ENCODE data around the gene PREB.

The PREB gene

DNA sequence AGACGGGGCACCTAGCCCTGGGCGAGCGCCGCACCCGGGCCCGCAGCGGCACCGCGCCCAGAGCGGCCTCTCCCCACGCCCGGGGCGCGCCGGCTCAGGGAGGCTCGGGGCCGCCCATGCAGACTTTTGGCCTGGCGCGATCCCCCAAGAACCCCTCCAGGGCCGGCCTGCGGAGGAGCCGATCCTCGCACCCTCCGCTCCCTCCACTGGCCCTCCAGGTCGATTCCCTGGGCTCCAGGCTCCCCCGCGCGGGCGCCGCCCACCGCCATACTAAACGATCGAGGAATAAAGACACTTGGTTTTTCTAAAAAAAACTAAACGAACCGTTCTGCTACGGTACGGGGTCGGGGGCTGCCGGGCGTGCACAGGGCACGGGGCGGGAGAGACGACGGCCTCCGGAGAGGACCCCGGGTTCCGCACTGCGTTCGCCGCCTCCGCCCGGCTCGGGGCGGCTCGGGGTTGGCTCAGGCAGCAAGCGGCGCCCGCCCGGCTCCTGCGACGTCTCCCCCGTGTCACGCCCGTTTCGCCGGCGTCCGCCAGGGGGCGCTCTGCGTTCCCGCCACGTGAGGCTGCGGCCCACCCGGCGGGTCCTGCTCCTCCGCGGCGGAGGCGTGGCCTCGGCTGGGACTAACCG is 48.2 kb downstream of the PREB start:
- TF ChIP-seq, protein P1, sequence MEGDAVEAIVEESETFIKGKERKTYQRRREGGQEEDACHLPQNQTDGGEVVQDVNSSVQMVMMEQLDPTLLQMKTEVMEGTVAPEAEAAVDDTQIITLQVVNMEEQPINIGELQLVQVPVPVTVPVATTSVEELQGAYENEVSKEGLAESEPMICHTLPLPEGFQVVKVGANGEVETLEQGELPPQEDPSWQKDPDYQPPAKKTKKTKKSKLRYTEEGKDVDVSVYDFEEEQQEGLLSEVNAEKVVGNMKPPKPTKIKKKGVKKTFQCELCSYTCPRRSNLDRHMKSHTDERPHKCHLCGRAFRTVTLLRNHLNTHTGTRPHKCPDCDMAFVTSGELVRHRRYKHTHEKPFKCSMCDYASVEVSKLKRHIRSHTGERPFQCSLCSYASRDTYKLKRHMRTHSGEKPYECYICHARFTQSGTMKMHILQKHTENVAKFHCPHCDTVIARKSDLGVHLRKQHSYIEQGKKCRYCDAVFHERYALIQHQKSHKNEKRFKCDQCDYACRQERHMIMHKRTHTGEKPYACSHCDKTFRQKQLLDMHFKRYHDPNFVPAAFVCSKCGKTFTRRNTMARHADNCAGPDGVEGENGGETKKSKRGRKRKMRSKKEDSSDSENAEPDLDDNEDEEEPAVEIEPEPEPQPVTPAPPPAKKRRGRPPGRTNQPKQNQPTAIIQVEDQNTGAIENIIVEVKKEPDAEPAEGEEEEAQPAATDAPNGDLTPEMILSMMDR (IDR thresholded peaks at IDR 0.05; ENCODE audit: low read depth, low read length) = peak; percentile 38
- peak; percentile 88 to 95 for DNase-seq (ENCODE audit: low read depth in 2 of 2)
- H3K4me3 ChIP-seq (replicated peaks in 1 of 2; ENCODE audit: low read depth in 2 of 2, low read length in 2 of 2) = peak overlapping the region; percentile 38 to 54

DNA sequence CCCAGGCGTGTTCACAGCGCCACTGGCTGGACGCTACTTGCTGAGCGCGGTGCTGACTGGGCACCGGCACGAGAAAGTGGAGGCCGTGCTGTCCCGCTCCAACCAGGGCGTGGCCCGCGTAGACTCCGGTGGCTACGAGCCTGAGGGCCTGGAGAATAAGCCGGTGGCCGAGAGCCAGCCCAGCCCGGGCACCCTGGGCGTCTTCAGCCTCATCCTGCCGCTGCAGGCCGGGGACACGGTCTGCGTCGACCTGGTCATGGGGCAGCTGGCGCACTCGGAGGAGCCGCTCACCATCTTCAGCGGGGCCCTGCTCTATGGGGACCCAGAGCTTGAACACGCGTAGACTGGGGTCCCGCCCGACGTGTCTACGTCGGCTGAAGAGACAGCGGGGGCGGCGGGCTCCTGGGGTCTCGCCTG is 48.8 kb downstream of the PREB start:
- peak; percentile 70 to 75 for DNase-seq (ENCODE audit: low read depth in 2 of 2)
- TF ChIP-seq, protein P1 (IDR thresholded peaks at IDR 0.05; ENCODE audit: low read depth, low read length) = peak; percentile 47
- peak overlapping the region; percentile 37 to 54 for H3K4me3 ChIP-seq (replicated peaks in 1 of 2; ENCODE audit: low read depth in 2 of 2, low read length in 2 of 2)

DNA sequence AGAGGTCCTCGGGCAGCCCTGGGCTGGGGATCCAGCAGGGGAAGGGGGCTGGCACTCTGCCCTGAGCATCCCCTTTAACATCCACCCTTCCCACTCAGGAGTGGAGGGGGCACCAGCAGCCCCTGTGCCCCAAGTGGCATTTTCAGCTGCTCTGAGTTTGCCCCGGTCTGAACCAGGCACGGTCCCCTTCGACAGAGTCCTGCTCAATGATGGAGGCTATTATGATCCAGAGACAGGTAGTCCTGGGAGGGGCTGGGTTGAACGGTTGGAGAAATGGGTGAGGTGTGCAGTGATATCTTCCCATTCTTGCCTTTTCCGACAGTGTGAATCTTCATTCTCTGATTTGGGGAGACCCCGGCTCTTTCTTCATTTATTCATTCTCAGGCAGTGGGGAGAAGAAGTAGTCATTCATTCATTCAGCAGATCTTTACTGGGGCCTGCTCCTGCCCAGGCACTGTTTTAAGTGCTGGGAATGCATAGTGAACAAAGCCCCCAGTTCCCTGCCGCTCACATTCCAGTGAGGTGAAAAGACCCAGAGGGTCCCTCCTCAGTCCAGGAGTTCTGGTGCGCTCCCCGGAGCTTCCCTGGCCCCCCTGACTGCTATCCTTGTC is 49.3 kb downstream of the PREB start:
- TF ChIP-seq, protein P1 (IDR thresholded peaks at IDR 0.05; ENCODE audit: low read depth, low read length) = no peak
- DNase-seq (ENCODE audit: low read depth in 2 of 2) = no peak
- H3K4me3 ChIP-seq (replicated peaks in 1 of 2; ENCODE audit: low read depth in 2 of 2, low read length in 2 of 2) = peak overlapping the region; percentile 37 to 54

DNA sequence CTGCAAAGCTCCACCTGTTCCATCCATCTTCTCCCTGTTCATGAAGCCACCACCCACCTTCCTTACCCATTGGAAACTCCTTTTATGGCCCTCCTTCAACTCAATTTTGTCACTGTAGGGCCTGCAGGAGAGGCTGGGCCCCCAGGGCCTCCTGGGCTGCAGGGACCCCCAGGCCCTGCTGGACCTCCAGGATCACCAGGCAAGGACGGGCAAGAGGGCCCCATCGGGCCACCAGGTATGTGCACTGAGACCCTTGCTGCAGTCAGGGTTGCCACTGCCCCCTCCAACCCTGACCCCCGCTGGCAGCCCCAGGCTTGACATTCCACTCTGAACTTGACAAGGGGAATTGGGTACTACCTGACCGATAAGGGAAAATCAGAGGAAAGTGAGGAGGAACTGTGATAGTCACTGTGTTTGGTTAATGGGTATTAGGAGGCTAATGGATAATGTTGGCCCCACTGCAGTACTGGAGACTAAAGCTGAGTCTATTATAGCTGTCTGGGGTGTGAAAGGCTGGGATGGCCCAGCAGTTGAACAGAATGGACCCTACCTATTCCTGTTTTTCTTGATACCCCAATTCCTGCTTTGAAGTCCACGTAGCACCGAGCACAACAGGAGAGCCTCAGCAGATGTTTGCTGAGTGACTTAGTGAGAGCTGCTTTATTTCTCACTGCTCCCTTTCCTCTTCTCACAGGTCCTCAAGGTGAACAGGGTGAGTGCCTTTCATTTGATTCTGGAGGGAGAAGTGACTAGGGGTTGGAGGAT is 50.0 kb downstream of the PREB start:
- no peak for DNase-seq (ENCODE audit: low read depth in 2 of 2)
- H3K4me3 ChIP-seq (replicated peaks in 1 of 2; ENCODE audit: low read depth in 2 of 2, low read length in 2 of 2) = no peak overlapping the region
- TF ChIP-seq, protein P1 (IDR thresholded peaks at IDR 0.05; ENCODE audit: low read depth, low read length) = no peak

DNA sequence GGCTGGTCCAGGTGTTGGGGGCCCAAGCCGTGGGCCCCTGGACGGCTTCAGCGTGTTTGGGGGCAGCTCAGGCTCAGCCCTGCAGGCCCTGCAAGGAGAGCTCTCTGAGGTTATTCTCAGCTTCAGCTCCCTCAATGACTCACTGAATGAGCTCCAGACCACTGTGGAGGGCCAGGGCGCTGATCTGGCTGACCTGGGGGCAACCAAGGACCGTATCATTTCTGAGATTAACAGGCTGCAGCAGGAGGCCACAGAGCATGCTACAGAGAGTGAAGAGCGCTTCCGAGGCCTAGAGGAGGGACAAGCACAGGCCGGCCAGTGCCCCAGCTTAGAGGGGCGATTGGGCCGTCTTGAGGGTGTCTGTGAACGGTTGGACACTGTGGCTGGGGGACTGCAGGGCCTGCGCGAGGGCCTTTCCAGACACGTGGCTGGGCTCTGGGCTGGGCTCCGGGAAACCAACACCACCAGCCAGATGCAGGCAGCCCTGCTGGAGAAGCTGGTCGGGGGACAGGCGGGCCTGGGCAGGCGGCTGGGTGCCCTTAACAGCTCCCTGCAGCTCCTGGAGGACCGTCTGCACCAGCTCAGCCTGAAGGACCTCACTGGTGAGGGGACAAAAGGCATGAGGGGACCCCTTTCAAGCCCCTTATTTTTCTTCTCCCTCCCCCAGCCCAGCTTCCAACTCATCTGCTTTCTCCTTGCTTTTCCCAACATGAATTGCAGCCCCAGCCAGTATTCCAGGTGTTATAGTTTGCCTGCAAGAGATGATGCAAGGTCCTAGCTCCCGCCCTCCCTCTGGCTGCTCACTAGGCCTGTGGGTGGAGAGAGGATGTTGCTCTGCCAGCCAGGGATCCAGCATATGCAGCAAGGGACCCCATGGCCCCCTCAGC is 50.8 kb downstream of the PREB start:
- TF ChIP-seq, protein P1 (IDR thresholded peaks at IDR 0.05; ENCODE audit: low read depth, low read length) = no peak
- H3K4me3 ChIP-seq (replicated peaks in 1 of 2; ENCODE audit: low read depth in 2 of 2, low read length in 2 of 2) = no peak overlapping the region

DNA sequence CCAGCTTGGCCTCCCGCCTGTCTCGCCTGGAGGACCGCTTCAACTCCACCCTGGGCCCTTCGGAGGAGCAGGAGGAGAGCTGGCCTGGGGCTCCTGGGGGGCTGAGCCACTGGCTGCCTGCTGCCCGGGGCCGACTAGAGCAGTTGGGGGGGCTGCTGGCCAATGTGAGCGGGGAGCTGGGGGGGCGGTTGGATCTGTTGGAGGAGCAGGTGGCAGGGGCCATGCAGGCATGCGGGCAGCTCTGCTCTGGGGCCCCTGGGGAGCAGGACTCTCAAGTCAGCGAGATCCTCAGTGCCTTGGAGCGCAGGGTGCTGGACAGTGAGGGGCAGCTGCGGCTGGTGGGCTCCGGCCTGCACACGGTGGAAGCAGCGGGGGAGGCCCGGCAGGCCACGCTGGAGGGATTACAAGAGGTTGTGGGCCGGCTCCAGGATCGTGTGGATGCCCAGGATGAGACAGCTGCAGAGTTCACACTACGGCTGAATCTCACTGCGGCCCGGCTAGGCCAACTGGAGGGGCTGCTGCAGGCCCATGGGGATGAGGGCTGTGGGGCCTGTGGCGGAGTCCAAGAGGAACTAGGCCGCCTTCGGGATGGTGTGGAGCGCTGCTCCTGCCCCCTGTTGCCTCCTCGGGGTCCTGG is 51.5 kb downstream of the PREB start:
- no peak for DNase-seq (ENCODE audit: low read depth in 2 of 2)
- H3K4me3 ChIP-seq (replicated peaks in 1 of 2; ENCODE audit: low read depth in 2 of 2, low read length in 2 of 2) = no peak overlapping the region
- TF ChIP-seq, protein P1 (IDR thresholded peaks at IDR 0.05; ENCODE audit: low read depth, low read length) = no peak

More for the DNA sequence above, 50.8 kb downstream of the PREB start:
- no peak for DNase-seq (ENCODE audit: low read depth in 2 of 2)

Measured in cardiac fibroblast (primary cell).